NCI-H2029 treated with DMSO at 0.1 percent for 48 hours (cell line): ENCODE measurements around the gene MRPL10.

Experiments used
- DNase-seq: peaks from one replicate; lab custom pipeline; 2025; lab: John Stamatoyannopoulos, UW

MRPL10 gene

GRCh38 chr17:47839071-47839470 lies 7.7 kb upstream of the MRPL10 start:
- DNase-seq = no peak

- no peak for DNase-seq
Observed at GRCh38 chr17:47838636-47839035, 7.3 kb upstream of the MRPL10 start.

DNA sequence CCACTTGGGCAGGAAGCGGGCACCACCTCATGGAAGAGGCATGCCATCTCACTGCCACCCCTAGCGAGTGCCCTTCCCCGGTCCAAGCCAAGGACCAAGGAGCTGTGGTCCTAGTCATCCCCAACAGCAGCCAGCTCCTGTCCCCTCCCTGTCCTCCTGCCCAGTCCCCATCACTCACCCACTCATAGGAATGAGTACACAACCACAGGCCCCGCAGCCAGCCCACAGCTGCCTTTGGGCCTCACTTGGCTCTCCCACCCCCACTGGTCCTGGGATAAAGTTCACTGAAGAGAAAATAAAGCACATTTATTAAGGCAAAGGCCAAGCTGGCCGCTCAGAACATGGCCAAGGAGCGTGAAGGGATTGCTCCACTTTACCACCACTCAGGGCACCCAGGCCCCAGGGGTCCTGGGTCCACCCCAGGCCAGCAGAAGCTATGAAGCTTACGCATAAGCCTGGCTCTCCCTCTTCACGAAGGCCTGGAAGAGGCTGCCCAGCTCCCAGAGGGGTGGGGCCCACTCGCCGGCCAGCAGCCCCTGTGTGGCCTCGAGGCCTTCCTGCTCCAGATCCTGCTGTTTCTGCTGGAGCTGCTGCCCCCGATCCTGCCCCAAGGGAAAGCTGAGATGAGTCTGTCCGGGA lies 6.2 kb upstream of the MRPL10 start:
- no peak for DNase-seq

- no peak for DNase-seq
Observed at GRCh38 chr17:47836601-47837000, 5.3 kb upstream of the MRPL10 start.

GRCh38 chr17:47834756-47835155 lies 3.4 kb upstream of the MRPL10 start:
- DNase-seq = no peak

DNA sequence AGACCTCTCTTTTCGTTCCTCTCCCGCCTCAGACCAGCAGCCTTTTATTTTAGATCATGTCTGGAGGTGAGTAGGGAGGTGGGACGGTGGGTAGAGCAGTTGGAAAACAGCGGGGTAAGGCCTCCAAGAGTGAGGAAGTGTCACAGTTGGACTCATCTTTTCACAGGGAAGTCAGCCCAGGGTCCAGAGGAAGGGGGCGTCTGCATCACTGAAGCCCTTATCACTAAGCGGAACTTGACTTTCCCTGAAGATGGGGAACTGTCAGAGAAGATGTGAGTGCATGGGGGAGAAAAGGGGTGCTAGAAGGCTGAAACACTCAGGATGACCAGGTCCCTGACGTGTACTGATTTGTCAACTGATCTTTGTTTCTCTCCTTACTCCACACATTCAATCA lies 590 bp upstream of the MRPL10 start:
- DNase-seq = no peak

DNA sequence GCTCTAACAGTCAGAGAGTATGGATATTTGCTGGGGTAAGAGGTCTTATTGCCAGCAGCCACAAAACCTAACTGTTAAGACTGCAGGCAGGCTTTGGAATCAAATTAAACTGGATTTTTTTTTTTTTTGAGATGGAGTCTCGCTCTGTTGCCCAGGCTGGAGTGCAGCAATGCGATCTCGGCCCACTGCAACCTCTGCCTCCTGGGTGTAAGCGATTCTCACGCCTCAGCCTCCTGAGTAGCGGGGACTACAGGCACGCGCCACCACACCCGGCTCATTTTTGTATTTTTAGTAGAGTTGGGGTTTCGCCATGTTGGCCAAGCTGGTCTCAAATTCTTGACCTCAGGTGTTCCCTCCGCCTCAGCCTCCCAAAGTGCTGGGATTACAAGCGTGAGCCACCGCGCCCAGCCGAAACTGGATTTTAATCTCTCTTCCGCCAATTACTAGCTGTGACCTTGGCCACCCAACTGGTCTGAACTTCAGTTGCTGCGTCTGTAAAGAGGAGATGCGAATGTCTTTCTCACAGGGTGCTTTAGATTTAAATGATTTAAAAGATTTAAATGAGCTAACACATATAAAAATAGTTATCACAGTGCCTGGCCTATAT lies 842 bp downstream of the MRPL10 start:
- no peak for DNase-seq

GRCh38 chr17:47829870-47830269 lies 1.5 kb downstream of the MRPL10 start:
- no peak for DNase-seq

DNA sequence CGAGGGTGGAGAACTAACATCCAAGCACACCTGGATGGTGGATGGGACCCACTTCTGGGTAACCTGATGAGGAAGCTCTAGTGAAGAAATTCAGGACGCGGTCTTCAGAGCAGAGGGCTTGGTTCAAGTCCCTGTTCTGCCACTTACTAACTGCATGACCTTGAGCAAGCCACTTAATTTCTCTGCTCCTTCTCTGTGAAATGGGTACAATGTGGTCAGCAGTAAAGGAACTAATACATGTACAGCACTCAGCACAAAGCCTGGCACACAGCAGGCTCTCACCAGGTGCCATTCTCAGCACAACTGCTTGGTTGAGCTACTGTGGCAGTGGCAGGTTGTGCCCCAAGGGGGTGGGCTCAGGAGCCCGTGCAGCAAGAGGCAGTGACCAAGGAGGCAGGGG lies 7.8 kb downstream of the MRPL10 start:
- no peak for DNase-seq

- DNase-seq = no peak
Observed at GRCh38 chr17:47822785-47823184, 8.6 kb downstream of the MRPL10 start.

DNA sequence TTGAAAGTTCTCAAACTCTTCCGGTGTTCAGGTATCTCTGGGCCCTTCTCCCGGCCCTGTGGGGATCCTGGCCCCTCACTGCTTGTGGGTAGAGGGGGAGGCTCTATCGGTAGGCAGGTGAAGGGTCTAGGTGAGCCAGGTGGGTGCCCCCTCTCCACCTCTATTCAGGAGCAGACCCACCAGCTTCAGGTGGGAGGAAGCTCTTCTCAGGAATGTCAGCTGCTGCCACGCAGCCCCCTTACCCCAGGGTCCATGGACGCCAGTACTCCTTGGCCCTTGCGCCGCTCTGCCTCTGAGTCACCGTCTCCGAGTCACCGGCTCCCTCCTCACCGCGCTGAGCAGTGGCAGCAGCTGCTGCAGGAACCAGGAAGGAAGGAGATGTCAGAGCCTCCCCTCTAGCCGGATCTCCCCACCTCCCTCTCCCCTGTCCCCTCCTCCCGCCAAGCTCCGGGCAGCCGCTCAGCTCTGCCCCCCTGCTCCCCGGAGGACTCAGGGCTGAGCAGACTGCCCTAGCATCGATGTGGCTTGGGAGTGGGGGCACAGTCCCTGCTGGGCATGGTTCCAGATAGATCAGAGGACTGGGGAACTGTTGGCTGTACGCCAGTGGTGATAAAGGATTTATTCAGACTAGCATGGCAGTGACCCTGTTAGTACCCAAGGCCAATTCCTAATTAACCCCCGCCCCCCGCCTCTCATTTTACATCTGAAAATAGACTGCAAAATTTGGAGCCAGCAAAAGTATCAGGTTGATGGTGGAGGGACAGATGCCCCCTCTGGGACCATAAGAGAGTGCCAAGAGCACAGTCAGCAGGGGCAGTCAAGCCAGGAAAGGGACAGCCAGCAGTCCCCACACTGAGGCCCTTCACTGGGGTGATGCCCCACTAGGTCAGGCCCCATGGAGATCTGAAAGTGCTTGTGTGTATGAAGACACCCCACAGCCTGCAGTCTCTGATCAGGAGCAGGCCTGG lies 9.6 kb downstream of the MRPL10 start, which contains the start of gene OSBPL7:
TSS of gene OSBPL7 (minus strand) at position 371 of the 968 bp plus-strand sequence. CDS start 1,516 bp downstream, outside the sequence.
- DNase-seq = peak; percentile 16

- DNase-seq = no peak
Observed at GRCh38 chr17:47821031-47821423, 10.3 kb downstream of the MRPL10 start.

GRCh38 chr17:47820033-47820789 lies 11.1 kb downstream of the MRPL10 start:
- DNase-seq = no peak

GRCh38 chr17:47819475-47819874 lies 11.9 kb downstream of the MRPL10 start:
- DNase-seq = no peak

DNA sequence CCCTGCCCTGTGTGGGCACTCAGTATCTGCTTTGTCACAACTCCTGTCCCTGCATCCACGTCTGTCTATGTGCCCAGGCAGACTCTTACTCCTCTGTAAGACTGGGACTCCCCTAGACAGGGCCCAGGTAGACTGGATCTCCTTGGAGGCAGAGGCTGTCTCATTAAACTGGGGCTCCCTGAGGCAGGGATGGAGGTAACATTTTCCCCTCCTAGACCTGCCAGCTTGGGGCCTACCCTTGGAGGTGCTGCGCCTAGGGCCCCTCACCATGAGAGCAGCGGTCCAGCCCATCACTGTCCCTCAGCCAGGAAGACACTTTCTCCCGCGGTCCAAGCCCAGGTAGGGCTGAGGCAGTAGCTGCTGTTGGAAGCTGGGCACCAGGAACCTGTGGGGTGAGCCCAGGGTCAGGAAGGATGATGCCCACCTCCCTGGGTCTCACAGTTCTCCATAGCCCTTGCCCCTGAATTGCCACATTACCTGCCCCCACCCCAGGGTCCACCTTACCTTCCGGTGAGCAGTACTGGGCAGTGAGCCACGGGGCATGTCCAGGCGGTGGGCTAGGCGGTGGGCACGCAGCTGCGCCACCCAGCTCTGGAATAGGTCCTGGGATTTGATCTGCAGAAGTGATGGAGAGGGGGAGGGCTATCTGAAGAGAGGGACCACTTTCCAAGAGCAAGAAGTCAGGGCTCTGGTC lies 13.2 kb downstream of the MRPL10 start:
- DNase-seq = no peak

GRCh38 chr17:47816947-47817346 lies 14.4 kb downstream of the MRPL10 start:
- DNase-seq = no peak

GRCh38 chr17:47816111-47816735 lies 15.1 kb downstream of the MRPL10 start:
- DNase-seq = no peak

GRCh38 chr17:47815106-47815918 lies 16.0 kb downstream of the MRPL10 start:
- DNase-seq = no peak

- no peak for DNase-seq
Observed at GRCh38 chr17:47813512-47814031, 17.8 kb downstream of the MRPL10 start.

DNA sequence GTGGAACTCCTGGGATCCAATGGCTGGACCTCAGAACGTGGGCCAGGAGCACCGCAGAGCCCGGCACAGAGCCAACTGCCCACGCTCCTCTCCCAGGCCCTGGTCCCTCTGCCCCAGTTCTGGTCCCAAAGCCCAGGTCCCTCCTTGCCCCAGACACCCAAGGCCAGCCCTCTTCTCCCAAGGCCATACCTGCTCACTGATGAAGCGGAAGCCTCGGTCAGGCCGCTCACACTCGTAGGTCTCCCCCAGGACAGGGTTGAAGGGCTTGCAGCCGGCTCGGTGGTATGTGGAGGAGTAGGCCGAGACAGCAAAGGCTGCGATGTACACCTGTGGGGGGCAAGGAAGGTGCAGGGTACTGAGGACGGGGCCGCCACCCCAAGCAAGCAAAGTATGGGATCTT lies 18.3 kb downstream of the MRPL10 start:
- DNase-seq = no peak
